Smooth muscle cell (in vitro differentiated cells): ENCODE measurements around the gene ZNF33B. TPM values are rescaled to one million over a fixed set of nuclear protein-coding genes. Genes with fewer than 3 reads are reported as not detected.

Source experiments
- DNase-seq: peaks from one replicate; lab custom pipeline; 2025; ENCODE audit not compliant: unreplicated experiment; lab: John Stamatoyannopoulos, UW
- H2AFZ ChIP-seq: fragments of 200-600 bp; sonication (generic); 2 replicates; pipeline ENCODE4 v1.6.0; 2016; ENCODE audit warnings: antibody characterized with exemption, low read depth, mild to moderate bottlenecking
- H3F3A ChIP-seq: fragments of 200-600 bp; sonication (generic); 2 replicates; pipeline ENCODE4 v1.6.0; 2017; ENCODE audit warnings: antibody characterized with exemption, low read depth
- H3K27ac ChIP-seq: fragments of 200-600 bp; sonication (generic); 2 replicates; pipeline ENCODE4 v1.5.1; 2016; ENCODE audit warnings: low read depth, mild to moderate bottlenecking
- H3K27me3 ChIP-seq: fragments of 200-600 bp; sonication (generic); 2 replicates; pipeline ENCODE4 v1.6.1; 2016; ENCODE audit warnings: low read depth, mild to moderate bottlenecking
- H3K36me3 ChIP-seq: fragments of 200-600 bp; sonication (generic); 2 replicates; pipeline ENCODE4 v1.5.1; 2016; ENCODE audit warnings: low read depth
- H3K4me1 ChIP-seq: fragments of 200-600 bp; sonication (generic); 2 replicates; pipeline ENCODE4 v1.5.1; 2016; ENCODE audit warnings: low read depth
- H3K4me2 ChIP-seq: fragments of 200-600 bp; sonication (generic); 2 replicates; pipeline ENCODE4 v1.6.0; 2016; ENCODE audit warnings: mild to moderate bottlenecking
- H3K4me3 ChIP-seq: fragments of 200-600 bp; sonication (generic); 2 replicates; pipeline ENCODE4 v1.5.1; 2016; ENCODE audit warnings: mild to moderate bottlenecking
- H3K79me2 ChIP-seq: fragments of 200-600 bp; sonication (generic); 2 replicates; pipeline ENCODE4 v1.6.0; 2016; ENCODE audit warnings: low read depth, mild to moderate bottlenecking
- H3K9ac ChIP-seq: fragments of 200-600 bp; sonication (generic); 2 replicates; pipeline ENCODE4 v1.6.0; 2016; ENCODE audit warnings: low read depth
- H3K9me3 ChIP-seq: fragments of 200-600 bp; sonication (generic); replicated peaks from 2 replicates; pipeline ENCODE4 v1.5.1; 2016; ENCODE audit warnings: low read depth
- H4K20me1 ChIP-seq: fragments of 200-600 bp; sonication (generic); 2 replicates; pipeline ENCODE4 v1.6.0; 2016; ENCODE audit warnings: low read depth
- WGBS: methylation state at CpG from one replicate; pipeline ENCODE4 v1.1.7; 2016; ENCODE audit warnings: low lambda C conversion rate; 5-methylcytosine and 5-hydroxymethylcytosine counted together
- polyA plus RNA-seq: library from polyadenylated mRNA; unstranded; fragments of >200 nt; fragmentation: Nextera tagmentation; extraction: Ambion mirVana; gene quantifications from 2 replicates; pipeline ENCODE4 v1.2.1, GENCODE V29; 2016
- small RNA-seq: library from RNA; depleted of rRNA; stranded (forward); fragments of <200 nt; gene quantifications from one replicate; pipeline ENCODE3, GENCODE V24; 2014
- total RNA-seq: library from RNA; depleted of rRNA; stranded (reverse); fragments of >200 nt; gene quantifications from 2 replicates; pipeline ENCODE4 v1.2.3, GENCODE V29; 2014
- TF ChIP-seq, protein P1 (sequence below): fragments of 200-600 bp; sonication (generic); IDR thresholded peaks from 2 replicates; pipeline ENCODE4 v1.5.1; 2017; ENCODE audit warnings: borderline replicate concordance, mild to moderate bottlenecking, antibody characterized with exemption; ENCODE audit not compliant: insufficient read depth, poor library complexity, severe bottlenecking

The ZNF33B gene
- total and polyA plus RNA-seq, 2 experiments from 2014 or later: 0.55 to 1.4 TPM

DNA sequence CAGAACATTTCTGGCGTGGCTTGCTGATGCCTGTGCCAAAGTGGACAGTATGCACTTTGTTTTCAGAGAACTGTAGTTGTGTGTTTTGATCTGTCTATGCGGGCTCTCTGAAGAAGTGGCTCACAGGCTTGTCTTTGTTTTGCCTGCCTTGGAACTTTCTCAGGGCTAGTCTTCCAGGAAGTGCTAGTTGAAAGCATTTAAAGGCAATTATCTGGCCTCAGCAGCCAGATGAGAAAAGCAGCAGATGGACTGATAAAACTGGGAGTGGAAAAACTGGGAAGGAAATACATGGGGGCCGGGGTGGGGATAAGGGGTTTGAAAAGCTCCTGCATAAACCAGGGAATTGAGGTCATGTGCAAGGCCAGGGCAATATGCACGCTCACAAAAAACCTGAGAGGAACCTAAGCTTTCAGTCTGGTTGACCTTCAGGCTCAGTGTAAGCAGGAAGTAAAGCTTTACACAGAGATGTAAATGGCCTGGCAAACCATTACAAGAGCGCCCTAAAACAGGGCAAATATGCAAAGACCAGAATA, 94.5 kb downstream of the ZNF33B start:
- Histone ChIP-seq H3K27me3 (no peaks in the 10 kb centered on the region), H3K36me3 (peaks cover 7% of the 10 kb centered on the region), H3K9me3 (peaks cover 2% of the 10 kb centered on the region), H3K4me1 (no peaks in the 10 kb centered on the region), H3K4me3 (no peak overlapping the region), H3K27ac (no peak overlapping the region), H3K9ac (no peak overlapping the region), H2AFZ (no peak overlapping the region), H4K20me1 (no peaks in the 10 kb centered on the region), H3F3A (no peaks in the 10 kb centered on the region), H3K79me2 (no peaks in the 10 kb centered on the region), H3K4me2 (no peak overlapping the region)
- WGBS: 81% methylated on average over 5 of the region's 5 CpGs
- TF ChIP-seq, protein P1, sequence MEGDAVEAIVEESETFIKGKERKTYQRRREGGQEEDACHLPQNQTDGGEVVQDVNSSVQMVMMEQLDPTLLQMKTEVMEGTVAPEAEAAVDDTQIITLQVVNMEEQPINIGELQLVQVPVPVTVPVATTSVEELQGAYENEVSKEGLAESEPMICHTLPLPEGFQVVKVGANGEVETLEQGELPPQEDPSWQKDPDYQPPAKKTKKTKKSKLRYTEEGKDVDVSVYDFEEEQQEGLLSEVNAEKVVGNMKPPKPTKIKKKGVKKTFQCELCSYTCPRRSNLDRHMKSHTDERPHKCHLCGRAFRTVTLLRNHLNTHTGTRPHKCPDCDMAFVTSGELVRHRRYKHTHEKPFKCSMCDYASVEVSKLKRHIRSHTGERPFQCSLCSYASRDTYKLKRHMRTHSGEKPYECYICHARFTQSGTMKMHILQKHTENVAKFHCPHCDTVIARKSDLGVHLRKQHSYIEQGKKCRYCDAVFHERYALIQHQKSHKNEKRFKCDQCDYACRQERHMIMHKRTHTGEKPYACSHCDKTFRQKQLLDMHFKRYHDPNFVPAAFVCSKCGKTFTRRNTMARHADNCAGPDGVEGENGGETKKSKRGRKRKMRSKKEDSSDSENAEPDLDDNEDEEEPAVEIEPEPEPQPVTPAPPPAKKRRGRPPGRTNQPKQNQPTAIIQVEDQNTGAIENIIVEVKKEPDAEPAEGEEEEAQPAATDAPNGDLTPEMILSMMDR: no peak
- no peak for DNase-seq

Small RNAs within 50 kb of the gene (small RNA-seq; reads per million reads assigned to genes)
- gene AL022345.1: not detected
- gene AL022345.2: not detected
- gene AL022345.3: not detected
- gene FXYD6P1: not detected
- not detected for gene RNU6-1170P

Other genes starting within 250 kb of the ZNF33B start
- gene BMS1, start 144.2 kb upstream of the ZNF33B start, total RNA-seq: 17.5 and 22.4 TPM in 2 replicates
- gene BMS1, start 144.2 kb upstream of the ZNF33B start, polyA plus RNA-seq: 14.9 and 16.5 TPM in 2 replicates